MM.1S (cell line): Measurements from ENCODE around the gene TET3.

Experiments
- DNase-seq: peaks from one replicate; pipeline ENCODE4 v3.0.0-alpha.2; 2015
- H2AFZ ChIP-seq: fragments of 300-600 bp; sonication (generic); 2 replicates; pipeline ENCODE4 v1.6.0; 2016; ENCODE audit warnings: antibody characterized with exemption, low read length
- H3F3A ChIP-seq: fragments of 300-600 bp; sonication (generic); 2 replicates; pipeline ENCODE4 v1.6.1; 2016; ENCODE audit warnings: mild to moderate bottlenecking, antibody characterized with exemption, low read length, moderate library complexity, mixed read lengths; ENCODE audit not compliant: insufficient read depth
- H3K27ac ChIP-seq: fragments of 300-600 bp; sonication (generic); 2 replicates; pipeline ENCODE4 v1.5.1; 2016; ENCODE audit warnings: mild to moderate bottlenecking, low read length
- H3K27me3 ChIP-seq: fragments of 300-600 bp; sonication (generic); replicated peaks from 2 replicates; pipeline ENCODE4 v1.6.0; 2016; ENCODE audit warnings: low read length; ENCODE audit not compliant: insufficient read depth
- H3K36me3 ChIP-seq: fragments of 300-600 bp; sonication (generic); replicated peaks from 2 replicates; pipeline ENCODE4 v1.6.1; 2016; ENCODE audit warnings: mild to moderate bottlenecking, low read length, mixed read lengths; ENCODE audit not compliant: insufficient read depth
- H3K4me1 ChIP-seq: fragments of 300-600 bp; sonication (generic); 2 replicates; pipeline ENCODE4 v1.6.1; 2016; ENCODE audit warnings: low read length, mixed read lengths
- H3K4me2 ChIP-seq: fragments of 300-600 bp; sonication (generic); 2 replicates; pipeline ENCODE4 v1.6.0; 2016; ENCODE audit warnings: low read depth, low read length
- H3K4me3 ChIP-seq: fragments of 300-600 bp; sonication (generic); 2 replicates; pipeline ENCODE4 v1.5.1; 2016; ENCODE audit warnings: low read length, mixed read lengths
- H3K79me2 ChIP-seq: fragments of 300-600 bp; sonication (generic); 2 replicates; pipeline ENCODE4 v1.6.1; 2016; ENCODE audit warnings: mixed run types, low read length, mixed read lengths
- H3K9ac ChIP-seq: fragments of 300-600 bp; sonication (generic); 2 replicates; pipeline ENCODE4 v1.6.1; 2016; ENCODE audit warnings: low read length, mixed read lengths
- H3K9me2 ChIP-seq: fragments of 300-600 bp; sonication (generic); replicated peaks from 2 replicates; pipeline ENCODE4 v1.6.1; 2016; ENCODE audit warnings: mild to moderate bottlenecking, low read length, mixed read lengths; ENCODE audit not compliant: insufficient read depth
- H3K9me3 ChIP-seq: fragments of 300-600 bp; sonication (generic); replicated peaks from 2 replicates; pipeline ENCODE4 v1.6.1; 2016; ENCODE audit warnings: mild to moderate bottlenecking, low read length, mixed read lengths; ENCODE audit not compliant: insufficient read depth
- H4K20me1 ChIP-seq: fragments of 300-600 bp; sonication (generic); 2 replicates; pipeline ENCODE4 v1.6.1; 2016; ENCODE audit warnings: mild to moderate bottlenecking, low read length, moderate library complexity, mixed read lengths; ENCODE audit not compliant: insufficient read depth
- CTCF ChIP-seq: fragments of 300-600 bp; sonication (generic); IDR thresholded peaks from 2 replicates; pipeline ENCODE4 v1.5.1; 2016; ENCODE audit warnings: antibody characterized with exemption, low read length, mixed read lengths
- EZH2 ChIP-seq: fragments of 300-600 bp; sonication (generic); optimal IDR thresholded peaks from 2 replicates; pipeline ENCODE3; 2017; ENCODE audit warnings: low read depth, mild to moderate bottlenecking, antibody characterized with exemption, low read length, mixed read lengths
- EZH2phosphoT487 ChIP-seq: fragments of 300-600 bp; sonication (generic); IDR thresholded peaks from 2 replicates; pipeline ENCODE4 v1.6.1; 2018; ENCODE audit warnings: antibody characterized with exemption, low read length

The TET3 gene

GRCh38 chr2:74008761-74009395 lies 24.2 kb downstream of the TET3 start:
- no peaks in the 10 kb centered on the region for H4K20me1 ChIP-seq
- H3K9ac ChIP-seq: no peak overlapping the region
- H3K36me3 ChIP-seq: no peaks in the 10 kb centered on the region
- no peaks in the 10 kb centered on the region for H3K4me1 ChIP-seq
- H3F3A ChIP-seq: no peaks in the 10 kb centered on the region
- no peak overlapping the region for H2AFZ ChIP-seq
- no peak overlapping the region for H3K27ac ChIP-seq
- H3K9me3 ChIP-seq: no peaks in the 10 kb centered on the region
- no peak overlapping the region for H3K4me3 ChIP-seq
- TF ChIP-seq EZH2phosphoT487 (no peak), CTCF (no peak), EZH2 (no peak)
- no peaks in the 10 kb centered on the region for H3K9me2 ChIP-seq
- no peaks in the 10 kb centered on the region for H3K27me3 ChIP-seq
- H3K4me2 ChIP-seq: no peak overlapping the region
- no peak for DNase-seq
- peaks cover 75% of the 10 kb centered on the region for H3K79me2 ChIP-seq

GRCh38 chr2:74009577-74009976 lies 24.9 kb downstream of the TET3 start:
- H3K4me1 ChIP-seq: no peaks in the 10 kb centered on the region
- H3K4me3 ChIP-seq: no peak overlapping the region
- H3K27ac ChIP-seq: no peak overlapping the region
- no peaks in the 10 kb centered on the region for H3K9me2 ChIP-seq
- no peaks in the 10 kb centered on the region for H3K36me3 ChIP-seq
- H3K9ac ChIP-seq: no peak overlapping the region
- H3K27me3 ChIP-seq: no peaks in the 10 kb centered on the region
- H3K4me2 ChIP-seq: no peak overlapping the region
- no peak for DNase-seq
- H2AFZ ChIP-seq: no peak overlapping the region
- H3K79me2 ChIP-seq: peaks cover 74% of the 10 kb centered on the region
- H4K20me1 ChIP-seq: no peaks in the 10 kb centered on the region
- TF ChIP-seq CTCF (no peak), EZH2phosphoT487 (no peak), EZH2 (no peak)
- H3K9me3 ChIP-seq: no peaks in the 10 kb centered on the region
- H3F3A ChIP-seq: no peaks in the 10 kb centered on the region

- Histone ChIP-seq H3F3A (no peaks in the 10 kb centered on the region), H3K27ac (no peak overlapping the region), H3K36me3 (no peaks in the 10 kb centered on the region), H3K79me2 (peaks cover 74% of the 10 kb centered on the region), H3K9ac (no peak overlapping the region), H3K9me3 (no peaks in the 10 kb centered on the region), H3K27me3 (no peaks in the 10 kb centered on the region), H2AFZ (no peak overlapping the region), H3K9me2 (no peaks in the 10 kb centered on the region), H3K4me2 (no peak overlapping the region), H3K4me3 (no peak overlapping the region), H3K4me1 (no peaks in the 10 kb centered on the region), H4K20me1 (no peaks in the 10 kb centered on the region)
- TF ChIP-seq CTCF (no peak), EZH2phosphoT487 (no peak), EZH2 (no peak)
- no peak for DNase-seq
These were observed 25.4 kb downstream of the TET3 start for GRCh38 chr2:74010087-74010541.
